K562 (cell line): Measurements from ENCODE around the gene JAKMIP1. TPM values are rescaled to one million over a fixed set of nuclear protein-coding genes. Genes with fewer than 3 reads are reported as not detected.

Source experiments
- ATAC-seq: fragments of 200-7000 bp; cut with Tn5 transposase; 3 replicates; pipeline ENCODE4 v1.9.1; 2020; ENCODE audit warnings: moderate library complexity
- BruUV-seq: library from RNA; stranded (reverse); fragments of 400-500 nt; replicated peaks from 2 replicates; lab custom pipeline; 2021; lab: Mats Ljungman, UMichigan
- CTCF ChIA-PET: fragments of 300-600 bp; formaldehyde crosslinking; extraction: SDS; loops from one replicate; lab custom pipeline; 2021; ENCODE audit warnings: low intra/inter-chr PET ratio; lab: Yijun Ruan, JAX
- POLR2A ChIA-PET: fragments of 300-600, 350-650 bp; sonication (Branson Sonifier 250); formaldehyde crosslinking; extraction: SDS; loops from one replicate; lab custom pipeline; 2021; ENCODE audit warnings: antibody characterized with exemption, inconsistent platforms; lab: Yijun Ruan, JAX
- DNase-seq, 4 experiments: peaks; one replicate each; pipeline versions ENCODE4 v3.0.0 to v3.0.0-alpha.2; 2011 to 2018; ENCODE audit warnings: low spot score in 3 of 4, mixed read lengths in 3 of 4; ENCODE audit errors: extremely low read depth in 1 of 4
- FAIRE-seq: peaks from 2 replicates; lab custom pipeline; 2011; peaks lifted over from hg19 to GRCh38; lab: Jason Lieb, UNC
- H2AFZ ChIP-seq: 2 replicates; pipeline ENCODE4 v1.6.0; 2011; ENCODE audit warnings: low read depth, low read length, control low read depth, inconsistent platforms
- H3K27ac ChIP-seq: fragments of 200-600 bp; 3 replicates; pipeline ENCODE4 v1.8.0; 2011; ENCODE audit warnings: low read depth, mild to moderate bottlenecking, control low read depth, inconsistent platforms, low read length, moderate library complexity, mixed read lengths; ENCODE audit errors: extremely low read depth
- H3K27me3 ChIP-seq, 2 experiments: fragments of 300-600 bp in 1 of 2; 2 replicates in 1 of 2; 3 replicates in 1 of 2; pipeline versions ENCODE4 v1.6.0 to v1.8.0; 2011; ENCODE audit warnings: inconsistent platforms in 2 of 2, low read length in 2 of 2, mild to moderate bottlenecking in 1 of 2, mixed read lengths in 1 of 2, moderate library complexity in 1 of 2; ENCODE audit not compliant: control insufficient read depth in 2 of 2, insufficient read depth in 2 of 2
- H3K36me3 ChIP-seq: fragments of 300-600 bp; 3 replicates; pipeline ENCODE4 v1.8.0; 2011; ENCODE audit warnings: mild to moderate bottlenecking, low read length, inconsistent platforms; ENCODE audit not compliant: control insufficient read depth, insufficient read depth
- H3K4me1 ChIP-seq, 2 experiments: fragments of 200-600 bp in 1 of 2; replicated peaks in 1 of 2; 2 replicates in 1 of 2; 3 replicates in 1 of 2; pipeline versions ENCODE4 v1.5.1 to v1.8.0; 2011; ENCODE audit warnings: inconsistent platforms in 2 of 2, low read length in 2 of 2, mild to moderate bottlenecking in 1 of 2, mixed read lengths in 1 of 2, moderate library complexity in 1 of 2; ENCODE audit not compliant: control insufficient read depth in 2 of 2, insufficient read depth in 2 of 2
- H3K4me2 ChIP-seq: 2 replicates; pipeline ENCODE4 v1.6.1; 2011; ENCODE audit warnings: low read length, control low read depth, inconsistent platforms, mixed read lengths; ENCODE audit not compliant: insufficient read depth
- H3K4me3 ChIP-seq: fragments of 200-600 bp; sonication (generic), shearing (Covaris generic); 2 replicates; pipeline ENCODE4 v1.5.1; 2016; ENCODE audit warnings: control low read depth, inconsistent platforms
- H3K79me2 ChIP-seq: fragments of 200-600 bp; 3 replicates; pipeline ENCODE4 v1.8.0; 2011; ENCODE audit warnings: low read length, inconsistent platforms; ENCODE audit not compliant: control insufficient read depth, insufficient read depth
- H3K9ac ChIP-seq, 2 experiments: 2 replicates each; pipeline versions ENCODE4 v1.6.0 to v1.6.1; 2011; ENCODE audit warnings: low read depth in 2 of 2, low read length in 2 of 2, control low read depth in 1 of 2, inconsistent platforms in 1 of 2, mild to moderate bottlenecking in 1 of 2, mixed read lengths in 1 of 2; ENCODE audit not compliant: insufficient read depth in 1 of 2
- H3K9me1 ChIP-seq: one replicate; pipeline ENCODE4 v1.6.0; 2011; ENCODE audit warnings: inconsistent platforms, mild to moderate bottlenecking, low read length, moderate library complexity; ENCODE audit not compliant: control insufficient read depth, insufficient read depth
- H3K9me3 ChIP-seq: replicated peaks from 2 replicates; pipeline ENCODE4 v1.5.1; 2011; ENCODE audit warnings: low read depth, low read length, inconsistent platforms; ENCODE audit not compliant: control insufficient read depth, insufficient read depth
- H4K20me1 ChIP-seq: replicated peaks from 2 replicates; pipeline ENCODE4 v1.6.1; 2011; ENCODE audit warnings: low read length, inconsistent platforms, mixed read lengths; ENCODE audit not compliant: control insufficient read depth, insufficient read depth
- AFF1 ChIP-seq, 2 experiments: fragments of 450-650 bp; IDR thresholded peaks; 2 replicates each; pipeline ENCODE4 v1.6.1; 2018; ENCODE audit warnings: mild to moderate bottlenecking in 2 of 2, low read depth in 1 of 2; ENCODE audit not compliant: partially characterized antibody in 2 of 2
- ATF1 ChIP-seq, 2 experiments: fragments of 450-650 bp in 1 of 2; IDR thresholded peaks; 2 replicates each; pipeline ENCODE4 v1.6.1; 2016; ENCODE audit warnings: missing compliant biosample characterization in 1 of 2, missing genetic modification characterization in 1 of 2
- BCL6 ChIP-seq: fragments of 250-450 bp; sonication (Bioruptor Pico); IDR thresholded peaks from 2 replicates; pipeline ENCODE4 v1.4.0; 2020
- BHLHE40 ChIP-seq: IDR thresholded peaks from 2 replicates; pipeline ENCODE4 v1.6.1; 2011; ENCODE audit warnings: low read length, improper control_type of control experiment
- C11orf30 ChIP-seq: fragments of 450-650 bp; IDR thresholded peaks from 2 replicates; pipeline ENCODE4 v1.6.1; 2016; ENCODE audit warnings: low read depth, mild to moderate bottlenecking
- CCNT2 ChIP-seq: IDR thresholded peaks from 2 replicates; pipeline ENCODE4 v1.6.1; 2011; ENCODE audit warnings: borderline replicate concordance, low read depth, mild to moderate bottlenecking, moderate library complexity, mixed read lengths, low read length; ENCODE audit not compliant: insufficient read length; ENCODE audit errors: extremely low read depth
- CHD2 ChIP-seq: IDR thresholded peaks from 2 replicates; pipeline ENCODE4 v1.6.1; 2011; ENCODE audit warnings: low read depth, low read length
- GABPA ChIP-seq: fragments of 200-800 bp; sonication (Bioruptor generic); conservative IDR thresholded peaks from 2 replicates; pipeline ENCODE4 v1.6.1; 2016; ENCODE audit warnings: low read depth, missing genetic modification characterization, missing compliant biosample characterization
- KLF6 ChIP-seq: fragments of 250-450 bp; sonication (Bioruptor Pico); IDR thresholded peaks from 2 replicates; pipeline ENCODE4 v1.4.0; 2020; ENCODE audit warnings: mild to moderate bottlenecking, moderate library complexity, borderline replicate concordance
- NR1H2 ChIP-seq: sonication (generic); formaldehyde crosslinking; IDR thresholded peaks from 2 replicates; pipeline ENCODE4 v1.4.0; 2020; ENCODE audit warnings: mild to moderate bottlenecking, missing genetic modification reagents
- OTX1 ChIP-seq: fragments of 450-650 bp; formaldehyde crosslinking; IDR thresholded peaks from 2 replicates; pipeline ENCODE4 v1.4.0; 2022; ENCODE audit warnings: mild to moderate bottlenecking
- RBM34 ChIP-seq: fragments of 200-400 bp; formaldehyde crosslinking; IDR thresholded peaks from 2 replicates; pipeline ENCODE4 v1.6.1; 2018; ENCODE audit warnings: low read length, borderline replicate concordance; ENCODE audit not compliant: insufficient read depth
- TCF3 ChIP-seq: sonication (generic); formaldehyde crosslinking; IDR thresholded peaks from 2 replicates; pipeline ENCODE4 v1.4.0; 2020; ENCODE audit warnings: mild to moderate bottlenecking, missing genetic modification reagents
- TCF7L2 ChIP-seq: fragments of 150-350 bp; IDR thresholded peaks from 2 replicates; pipeline ENCODE4 v1.6.1; 2016; ENCODE audit warnings: low read depth, mild to moderate bottlenecking, low read length, moderate library complexity
- whole genome bisulfite sequencing: fragments of 100-300 bp; shearing (Covaris generic); methylation state at CpG from one replicate; pipeline ENCODE4 v1.1.6; 2016; ENCODE audit warnings: low coverage, mixed read lengths; ENCODE audit not compliant: insufficient coverage; ENCODE audit errors: missing lambda C conversion rate; 5-methylcytosine and 5-hydroxymethylcytosine counted together
- in situ Hi-C: fragments of 300-500 bp; cut with MboI; formaldehyde crosslinking; loops from 4 replicates; pipeline ENCODE4 v1.15.0; 2018; ENCODE audit warnings: inconsistent platforms, mixed read lengths
- intact Hi-C: fragments of 100-400 bp; cut with micrococcal nuclease; formaldehyde crosslinking; loops from 2 replicates; pipeline ENCODE4 v1.14.2; 2022
- polyA plus RNA-seq, 8 experiments: library from polyadenylated mRNA; depleted of rRNA in 4 of 8; stranded (reverse) in 5 of 8; unstranded in 3 of 8; fragments of >200 nt; fragmentation: Nextera tagmentation in 2 of 8; fragmentation: Illumina TruSeq in 1 of 8; extraction: Ambion mirVana in 2 of 8; extraction: Trizol in 1 of 8; gene quantifications; 2 replicates each; pipeline versions ENCODE4 v1.2.1 to v1.2.3, GENCODE V29; 2011 to 2014; ENCODE audit warnings: inconsistent platforms in 1 of 8, missing spikeins in 1 of 8
- total RNA-seq, 7 experiments: library from RNA; depleted of rRNA in 6 of 7; stranded (reverse); fragments of >200 nt in 6 of 7; fragmentation: Illumina TruSeq in 2 of 7; extraction: Trizol in 2 of 7; gene quantifications; 2 replicates each; pipeline versions ENCODE4 v1.2.1 to v1.2.3, GENCODE V29; 2011 to 2021; ENCODE audit warnings: low replicate concordance in 1 of 7

JAKMIP1 gene
- total and polyA plus RNA-seq, 9 of the 15 experiments (the other 6 are each of a cell fraction or from before 2014, with no cell fraction given): not detected

- H3K9ac ChIP-seq: no peak overlapping the region
- in situ Hi-C loops: no loop called here
- H3K27me3 ChIP-seq: peaks cover 0 to 5% of the 10 kb centered on the region in 2 experiments; a peak in 1 of 5 replicates
- BruUV-seq: no TSS peak
- no peak overlapping the region for H3K4me2 ChIP-seq
- DNase-seq: no peak
- no peaks in the 10 kb centered on the region for H3K9me3 ChIP-seq
- no peak for FAIRE-seq
- H3K9me1 ChIP-seq: no peaks in the 10 kb centered on the region
- intact Hi-C loops: no loop called here
- H3K4me1 ChIP-seq: no peaks in the 10 kb centered on the region
- no peak overlapping the region for H2AFZ ChIP-seq
- no peak for ATAC-seq
- H4K20me1 ChIP-seq: no peaks in the 10 kb centered on the region
- ChIA-PET CTCF (no interaction called here), POLR2A (interaction anchor here (0.6 to 1.4 kb wide), 2 partner anchors 9 to 1265 kb away, joined by 3 to 4 read pairs; no protein-coding TSS in a partner anchor)
- no peaks in the 10 kb centered on the region for H3K79me2 ChIP-seq
- H3K36me3 ChIP-seq: no peaks in the 10 kb centered on the region
- WGBS: 0% methylated on average over 2 of the region's 2 CpGs
- TF ChIP-seq NR1H2 (CRISPR knock-in tag) (no peak), RBM34 (no peak), GABPA (no peak), BCL6 (CRISPR knock-in tag) (no peak), TCF7L2 (no peak), OTX1 (CRISPR knock-in tag) (no peak), TCF3 (CRISPR knock-in tag) (no peak), AFF1 (IDR thresholded peaks at IDR 0.05; ENCODE audit: low read depth in 1 of 2, partially characterized antibody in 2 of 2) (no peak), ATF1 (CRISPR knock-in tag; IDR thresholded peaks at IDR 0.05) (no peak), ATF1 (tag; IDR thresholded peaks at IDR 0.05) (no peak), KLF6 (CRISPR knock-in tag) (no peak), CCNT2 (no peak), C11orf30 (no peak), CHD2 (no peak), BHLHE40 (no peak)
- H3K27ac ChIP-seq: no peak overlapping the region
- no peak overlapping the region for H3K4me3 ChIP-seq
These were observed 67.6 kb downstream of the JAKMIP1 start for GRCh38 chr4:6132716-6133115.
